ENCODE data around the gene KSR2.

The KSR2 gene

GRCh38 chr12:117517219-117517739, 451.5 kb downstream of the KSR2 start:
- DNase-seq = no peak

GRCh38 chr12:117516034-117516433, 452.8 kb downstream of the KSR2 start:
- no peak for DNase-seq

GRCh38 chr12:117514016-117514415, 454.8 kb downstream of the KSR2 start:
- no peak for DNase-seq

GRCh38 chr12:117513353-117513752, 455.4 kb downstream of the KSR2 start:
- no peak for DNase-seq

- DNase-seq = no peak
Observed at GRCh38 chr12:117508468-117508867, 460.3 kb downstream of the KSR2 start.

GRCh38 chr12:117507548-117507947, 461.2 kb downstream of the KSR2 start:
- no peak for DNase-seq

GRCh38 chr12:117506333-117506732, 462.5 kb downstream of the KSR2 start:
- DNase-seq = no peak

- no peak for DNase-seq
Observed at GRCh38 chr12:117502633-117503032, 466.2 kb downstream of the KSR2 start.

GRCh38 chr12:117502233-117502632, 466.6 kb downstream of the KSR2 start:
- DNase-seq = no peak

- DNase-seq = no peak
Observed at GRCh38 chr12:117501076-117501869, 467.5 kb downstream of the KSR2 start.

GRCh38 chr12:117499759-117500485, 468.9 kb downstream of the KSR2 start:
- DNase-seq = no peak

GRCh38 chr12:117498880-117499279, 469.9 kb downstream of the KSR2 start:
- DNase-seq = no peak

- no peak for DNase-seq
Observed at GRCh38 chr12:117498256-117498655, 470.5 kb downstream of the KSR2 start.

GRCh38 chr12:117497407-117497806, 471.4 kb downstream of the KSR2 start:
- DNase-seq = no peak

- no peak for DNase-seq
Observed at GRCh38 chr12:117494833-117495655, 473.7 kb downstream of the KSR2 start.

GRCh38 chr12:117491711-117492110, 477.1 kb downstream of the KSR2 start:
- no peak for DNase-seq

GRCh38 chr12:117490130-117490529, 478.7 kb downstream of the KSR2 start:
- DNase-seq = no peak

GRCh38 chr12:117489671-117490070, 479.1 kb downstream of the KSR2 start:
- DNase-seq = no peak

- DNase-seq = no peak
Observed at GRCh38 chr12:117486840-117487659, 481.7 kb downstream of the KSR2 start.

- DNase-seq = no peak
Observed at GRCh38 chr12:117485984-117486839, 482.6 kb downstream of the KSR2 start.

GRCh38 chr12:117484901-117485300, 483.9 kb downstream of the KSR2 start:
- no peak for DNase-seq
